K562 (cell line): ENCODE measurements around the gene DNAH3. TPM values are rescaled to one million over a fixed set of nuclear protein-coding genes. Genes with fewer than 3 reads are reported as not detected.
A peak's percentile ranks its signal among the peaks of the same experiment; 100 is the strongest.

Source experiments
- CCAR2 ChIP-seq: fragments of 200-400 bp; formaldehyde crosslinking; IDR thresholded peaks from 2 replicates; pipeline ENCODE4 v1.6.1; 2017; ENCODE audit warnings: mild to moderate bottlenecking, low read depth, low read length
- CEBPZ ChIP-seq: fragments of 150-350 bp; IDR thresholded peaks from 2 replicates; pipeline ENCODE4 v1.6.1; 2014; ENCODE audit warnings: low read depth, mild to moderate bottlenecking, low read length, borderline replicate concordance
- CREB5 ChIP-seq: fragments of 250-450 bp; sonication (Bioruptor Pico); IDR thresholded peaks from 2 replicates; pipeline ENCODE4 v1.5.0; 2020; ENCODE audit warnings: mild to moderate bottlenecking
- E2F6 ChIP-seq, 2 experiments: IDR thresholded peaks; 2 replicates each; pipeline ENCODE4 v1.6.1; 2011; ENCODE audit warnings: borderline replicate concordance in 1 of 2, control low read depth in 1 of 2, low read depth in 1 of 2, low read length in 1 of 2, mild to moderate bottlenecking in 1 of 2, mixed read lengths in 1 of 2, moderate library complexity in 1 of 2; ENCODE audit not compliant: insufficient read depth in 1 of 2, insufficient read length in 1 of 2, poor library complexity in 1 of 2, severe bottlenecking in 1 of 2; ENCODE audit errors: extremely low read depth in 1 of 2
- FOXO4 ChIP-seq: fragments of 450-650 bp; formaldehyde crosslinking; IDR thresholded peaks from 2 replicates; pipeline ENCODE4 v1.4.0; 2020; ENCODE audit warnings: mild to moderate bottlenecking, moderate library complexity
- GABPB2 ChIP-seq: fragments of 250-450 bp; sonication (Bioruptor Pico); conservative IDR thresholded peaks from 2 replicates; pipeline ENCODE4 v1.5.1; 2021; ENCODE audit warnings: mild to moderate bottlenecking
- HCFC1 ChIP-seq: IDR thresholded peaks from 2 replicates; pipeline ENCODE4 v1.6.1; 2012; ENCODE audit warnings: low read depth, low read length, improper control_type of control experiment
- HMG20A ChIP-seq: fragments of 450-650 bp; formaldehyde crosslinking; conservative IDR thresholded peaks from 2 replicates; pipeline ENCODE4 v1.4.0; 2020; ENCODE audit warnings: mild to moderate bottlenecking, mixed read lengths
- HMG20B ChIP-seq: fragments of 250-450 bp; sonication (Bioruptor Pico); IDR thresholded peaks from 2 replicates; pipeline ENCODE4 v1.5.0; 2021; ENCODE audit warnings: mild to moderate bottlenecking
- L3MBTL2 ChIP-seq: fragments of 450-650 bp; IDR thresholded peaks from 2 replicates; pipeline ENCODE4 v1.6.1; 2016; ENCODE audit warnings: mild to moderate bottlenecking, moderate library complexity
- LEF1 ChIP-seq: fragments of 450-650 bp; IDR thresholded peaks from 2 replicates; pipeline ENCODE4 v1.6.1; 2016; ENCODE audit warnings: mild to moderate bottlenecking
- NR1H2 ChIP-seq: sonication (generic); formaldehyde crosslinking; IDR thresholded peaks from 2 replicates; pipeline ENCODE4 v1.4.0; 2020; ENCODE audit warnings: mild to moderate bottlenecking, missing genetic modification reagents
- POLR3A ChIP-seq: IDR thresholded peaks from 2 replicates; pipeline ENCODE4 v1.6.1; 2011; ENCODE audit warnings: borderline replicate concordance, mild to moderate bottlenecking, moderate library complexity; ENCODE audit not compliant: insufficient read length, insufficient read depth; ENCODE audit errors: extremely low read depth
- TBL1XR1 ChIP-seq, 2 experiments: IDR thresholded peaks; 2 replicates each; pipeline ENCODE4 v1.6.1; 2012; ENCODE audit warnings: improper control_type of control experiment in 2 of 2, low read length in 2 of 2, mild to moderate bottlenecking in 1 of 2
- ZBTB2 ChIP-seq: fragments of 450-650 bp; IDR thresholded peaks from 2 replicates; pipeline ENCODE4 v1.6.1; 2016; ENCODE audit warnings: antibody characterized with exemption
- ZNF239 ChIP-seq: fragments of 250-450 bp; sonication (Bioruptor Pico); IDR thresholded peaks from 2 replicates; pipeline ENCODE4 v1.4.0; 2020; ENCODE audit warnings: mild to moderate bottlenecking
- ZNF695 ChIP-seq: fragments of 450-650 bp; formaldehyde crosslinking; IDR thresholded peaks from 2 replicates; pipeline ENCODE4 v1.4.0; 2020; ENCODE audit warnings: mild to moderate bottlenecking, moderate library complexity
- polyA plus RNA-seq, 8 experiments: library from polyadenylated mRNA; depleted of rRNA in 4 of 8; stranded (reverse) in 5 of 8; unstranded in 3 of 8; fragments of >200 nt; fragmentation: Nextera tagmentation in 2 of 8; fragmentation: Illumina TruSeq in 1 of 8; extraction: Ambion mirVana in 2 of 8; extraction: Trizol in 1 of 8; gene quantifications; 2 replicates each; pipeline versions ENCODE4 v1.2.1 to v1.2.3, GENCODE V29; 2011 to 2014; ENCODE audit warnings: inconsistent platforms in 1 of 8, missing spikeins in 1 of 8
- total RNA-seq, 7 experiments: library from RNA; depleted of rRNA in 6 of 7; stranded (reverse); fragments of >200 nt in 6 of 7; fragmentation: Illumina TruSeq in 2 of 7; extraction: Trizol in 2 of 7; gene quantifications; 2 replicates each; pipeline versions ENCODE4 v1.2.1 to v1.2.3, GENCODE V29; 2011 to 2021; ENCODE audit warnings: low replicate concordance in 1 of 7

DNAH3 gene
- total and polyA plus RNA-seq, 9 of the 15 experiments (the other 6 are each of a cell fraction or from before 2014, with no cell fraction given): 0.32 to 0.84 (median 0.44) TPM

- no peak for TF ChIP-seq CREB5
- peak; percentile 35 for TF ChIP-seq HCFC1
- TF ChIP-seq E2F6 (IDR thresholded peaks at IDR 0.05; ENCODE audit: borderline replicate concordance in 1 of 2, extremely low read depth in 1 of 2, insufficient read depth in 1 of 2, insufficient read length in 1 of 2, low read depth in 1 of 2, low read length in 1 of 2, poor library complexity in 1 of 2, severe bottlenecking in 1 of 2): peak; percentile 34 to 35
- TF ChIP-seq POLR3A: no peak
- no peak for TF ChIP-seq HMG20A (CRISPR knock-in tag)
- TF ChIP-seq ZNF239: no peak
- TF ChIP-seq CEBPZ: no peak
- no peak for TF ChIP-seq FOXO4 (CRISPR knock-in tag)
- TF ChIP-seq L3MBTL2: peak; percentile 97
- no peak for TF ChIP-seq CCAR2
- TF ChIP-seq TBL1XR1 (IDR thresholded peaks at IDR 0.05; ENCODE audit: low read length in 2 of 2): peak in 1 of 2 experiments; percentile 80; a peak in 2 of 4 replicates
- no peak for TF ChIP-seq ZBTB2
- no peak for TF ChIP-seq HMG20B (CRISPR knock-in tag)
- TF ChIP-seq LEF1: no peak; the same call in 1 of the 2 replicates
- no peak for TF ChIP-seq ZNF695 (CRISPR knock-in tag)
- no peak for TF ChIP-seq NR1H2
- no peak for TF ChIP-seq GABPB2
These were observed 232.0 kb downstream of the DNAH3 start (continued) for GRCh38 chr16:20918486-20919239.
